Adrenal gland (tissue), 12 donors: ENCODE results near the gene GMNN. TPM values are rescaled to one million over a fixed set of nuclear protein-coding genes. Genes with fewer than 3 reads are reported as not detected.

Source experiments
- DNase-seq, 7 donors: peaks; one replicate each; pipeline ENCODE4 v3.0.0-alpha.2; 2019 to 2020
- H3K27ac ChIP-seq, 5 donors: fragments of 200-600 bp; sonication (generic) in 4 of 5; 1 replicate in 3 of 5; 2 replicates in 2 of 5; pipeline versions ENCODE4 v1.5.1 to v1.8.0; 2016 to 2020; ENCODE audit warnings: mild to moderate bottlenecking in 1 of 5
- H3K27me3 ChIP-seq: fragments of 200-600 bp; 2 replicates; pipeline ENCODE4 v1.8.0; 2021
- H3K36me3 ChIP-seq, 2 donors: fragments of 200-600 bp; replicated peaks in 1 of 2; 1 replicate in 1 of 2; 2 replicates in 1 of 2; pipeline versions ENCODE4 v1.5.1 to v1.8.0; 2018 to 2022
- H3K4me1 ChIP-seq, 2 donors: fragments of 200-600 bp; replicated peaks in 1 of 2; 1 replicate in 1 of 2; 2 replicates in 1 of 2; pipeline versions ENCODE4 v1.5.1 to v1.8.0; 2018 to 2021
- H3K4me3 ChIP-seq, 4 donors: fragments of 200-600 bp; sonication (generic) in 3 of 4; one replicate each; pipeline ENCODE4 v1.5.1; 2016 to 2018
- H3K9me3 ChIP-seq, 3 donors: fragments of 200-600 bp; sonication (generic) in 1 of 3; replicated peaks in 1 of 3; 1 replicate in 2 of 3; 2 replicates in 1 of 3; pipeline versions ENCODE4 v1.5.1 to v1.8.0; 2016 to 2021
- CTCF ChIP-seq, 6 experiments: fragments of 450-650 bp in 4 of 6; fragments of 200-600 bp in 2 of 6; sonication (generic) in 1 of 6; IDR thresholded peaks; 1 replicate in 5 of 6; 2 replicates in 1 of 6; pipeline versions ENCODE4 v1.5.1 to v1.8.0; 2016 to 2021; ENCODE audit warnings: antibody characterized with exemption in 6 of 6, mild to moderate bottlenecking in 2 of 6, moderate library complexity in 1 of 6
- POLR2A ChIP-seq, 2 donors: fragments of 450-650 bp; IDR thresholded peaks; one replicate each; pipeline ENCODE4 v1.6.1; 2017; ENCODE audit warnings: antibody characterized with exemption in 2 of 2, mild to moderate bottlenecking in 2 of 2, moderate library complexity in 1 of 2
- WGBS, 4 donors: extraction: QIAGEN DNeasy Blood & Tissue Kit in 2 of 4; methylation state at CpG; one replicate each; pipeline versions ENCODE4 v1.1.5 to v1.1.7; 2013 to 2017; 5-methylcytosine and 5-hydroxymethylcytosine counted together
- intact Hi-C, 2 donors: fragments of 100-400 bp; cut with DNase I; formaldehyde crosslinking; loops; one replicate each; pipeline versions ENCODE4 v1.14.1 to v1.15.0; 2022 to 2023
- polyA plus RNA-seq, 3 donors: library from polyadenylated mRNA; stranded (reverse); fragments of 200-250 nt in 2 of 3; fragments of 350-450 nt in 1 of 3; fragmentation: Illumina TruSeq in 1 of 3; extraction: RNeasy Lipid Tissue Mini Kit (QIAGEN cat#74804) in 1 of 3; gene quantifications; one replicate each; pipeline ENCODE4 v1.2.3, GENCODE V29; 2013 to 2014
- total RNA-seq, 9 donors: library from RNA; depleted of rRNA in 4 of 9; stranded (reverse); fragments of >200 nt in 4 of 9; fragments of 120-200 nt in 1 of 9; fragmentation: NEBNext Ultra II Directional in 1 of 9; extraction: Animal tissue kit (Norgen Biotek cat#: 25700) in 1 of 9; gene quantifications; one replicate each; pipeline versions ENCODE4 v1.1.0 to v1.2.4, GENCODE V29; 2013 to 2023
- donor health status: healthy with polysubstance abuse.
- donor health status: Bipolar disorder and iron deficiency.
- donor health status: DM: yes; HTN: yes; CAD: no.
- donor health status: DM: no; HTN: no; CAD: no.
- donor health status: DM: no; HTN: no; CAD: no.
- donor health status: DM: yes; HTN: yes; CAD: no.

GMNN gene
- total and polyA plus RNA-seq, 12 donors = 4.1 to 60.3 (median 8.3) TPM

GRCh38 chr6:24759718-24760117 lies 15.0 kb upstream of the GMNN start:
- Histone ChIP-seq H3K27me3 (no peaks in the 10 kb centered on the region), H3K4me3 (no peak overlapping the region), H3K4me1 (peaks cover 3 to 4% of the 10 kb centered on the region in 2 donors), H3K9me3 (no peaks in the 10 kb centered on the region), H3K27ac (no peak overlapping the region), H3K36me3 (no peaks in the 10 kb centered on the region)
- 93 to 96% (median 93%) methylated on average over 3 of the region's 3 CpGs for WGBS, 4 donors
- no peak for TF ChIP-seq CTCF (IDR thresholded peaks at IDR 0.05)
- no peak for TF ChIP-seq POLR2A (IDR thresholded peaks at IDR 0.05)
- no peak for DNase-seq
- intact Hi-C loops = loop anchor here (5.0 to 10.0 kb wide), 3 partner anchors 45 to 185 kb away; partner anchors contain the start of gene C6orf62 (in 1 of the 2)

- no peak for TF ChIP-seq CTCF (IDR thresholded peaks at IDR 0.05)
- no peak for TF ChIP-seq POLR2A (IDR thresholded peaks at IDR 0.05)
- intact Hi-C loops = loop anchor here (5.0 to 10.0 kb wide), 3 partner anchors 45 to 185 kb away; partner anchors contain the start of gene C6orf62 (in 1 of the 2)
- DNase-seq = no peak
- no peak overlapping the region for H3K4me3 ChIP-seq
- WGBS, 4 donors = 88 to 96% (median 94%) methylated on average over 5 of the region's 5 CpGs
- no peaks in the 10 kb centered on the region for H3K9me3 ChIP-seq
- H3K4me1 ChIP-seq = peaks cover 3% of the 10 kb centered on the region in 2 donors
- no peaks in the 10 kb centered on the region for H3K27me3 ChIP-seq
- H3K27ac ChIP-seq = no peak overlapping the region
- no peaks in the 10 kb centered on the region for H3K36me3 ChIP-seq
Measured at GRCh38 chr6:24760210-24760609, 14.5 kb upstream of the GMNN start.

GRCh38 chr6:24761193-24761835 lies 13.4 kb upstream of the GMNN start:
- Histone ChIP-seq H3K4me1 (no peaks in the 10 kb centered on the region), H3K27ac (no peak overlapping the region), H3K4me3 (no peak overlapping the region), H3K27me3 (no peaks in the 10 kb centered on the region), H3K36me3 (no peaks in the 10 kb centered on the region), H3K9me3 (no peaks in the 10 kb centered on the region)
- TF ChIP-seq CTCF (IDR thresholded peaks at IDR 0.05) (no peak), POLR2A (IDR thresholded peaks at IDR 0.05) (no peak)
- intact Hi-C loops = loop anchor here (5.0 to 10.0 kb wide), 3 partner anchors 47 to 187 kb away; partner anchors contain the start of gene C6orf62 (in 1 of the 2)
- WGBS, 4 donors = 87 to 93% (median 91%) methylated on average over 5 to 17 of the region's 17 CpGs
- no peak for DNase-seq

DNA sequence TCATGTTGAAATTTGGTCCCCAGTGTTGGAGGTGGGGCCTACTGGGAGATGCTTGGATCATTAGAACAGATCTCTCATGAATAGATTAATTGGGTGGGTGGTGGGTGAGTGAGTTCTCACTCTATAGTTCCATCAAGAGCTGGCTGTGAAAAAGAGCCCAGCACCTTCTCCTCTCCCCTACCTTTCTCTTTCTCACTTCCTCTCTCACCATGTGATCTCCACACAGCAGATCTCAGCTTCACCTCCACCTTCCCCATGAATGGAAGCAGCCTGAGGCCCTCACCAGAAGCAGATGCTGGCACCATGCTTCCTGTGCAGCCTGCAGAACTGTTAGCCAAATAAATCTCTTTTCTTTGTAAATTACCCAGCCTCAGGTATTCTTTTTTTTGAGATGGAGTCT lies 12.9 kb upstream of the GMNN start:
- H3K4me1 ChIP-seq = peaks cover 0 to 4% of the 10 kb centered on the region in 2 donors
- no peaks in the 10 kb centered on the region for H3K27me3 ChIP-seq
- H3K36me3 ChIP-seq = no peaks in the 10 kb centered on the region
- intact Hi-C loops = loop anchor here (5.0 to 10.0 kb wide), 3 partner anchors 47 to 187 kb away; partner anchors contain the start of gene C6orf62 (in 1 of the 2)
- no peak for DNase-seq
- no peak for TF ChIP-seq POLR2A (IDR thresholded peaks at IDR 0.05)
- TF ChIP-seq CTCF (IDR thresholded peaks at IDR 0.05) = no peak
- no peaks in the 10 kb centered on the region for H3K9me3 ChIP-seq
- no peak overlapping the region for H3K4me3 ChIP-seq
- no peak overlapping the region for H3K27ac ChIP-seq
